Transverse colon (tissue), 3 donors: Measurements from ENCODE around the gene MEN1.

Experiments used
- POLR2A ChIP-seq: fragments of 450-650 bp; IDR thresholded peaks from one replicate; pipeline ENCODE4 v1.6.1; 2016; ENCODE audit warnings: antibody characterized with exemption, mild to moderate bottlenecking, moderate library complexity
- POLR2AphosphoS5 ChIP-seq, 3 donors: sonication (generic); formaldehyde crosslinking; IDR thresholded peaks; one replicate each; pipeline ENCODE4 v1.6.1; 2016; ENCODE audit warnings: antibody characterized with exemption in 3 of 3

DNA sequence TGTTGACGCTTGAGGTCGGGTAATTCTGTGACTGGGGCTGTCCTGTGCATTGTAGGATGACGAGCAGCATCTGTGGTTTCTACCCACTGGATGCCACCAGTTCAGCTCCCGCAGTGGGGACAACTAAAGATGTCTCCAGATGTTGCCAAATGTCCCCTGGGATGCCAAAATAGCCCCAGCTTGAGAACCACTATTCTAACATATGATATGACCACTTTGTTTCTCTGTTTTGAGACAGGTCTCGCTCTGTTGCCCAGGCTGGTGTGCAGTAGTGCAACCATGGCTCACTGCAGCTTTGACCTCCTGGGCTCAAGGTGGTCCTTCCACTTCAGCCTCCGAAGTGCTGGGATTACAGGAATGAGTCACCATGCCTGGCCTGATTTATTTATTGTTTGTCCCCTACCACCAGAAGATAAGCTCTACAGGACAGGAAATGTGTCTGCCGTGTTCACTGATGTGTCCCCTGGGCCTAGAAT is 4.4 kb upstream of the MEN1 start:
- TF ChIP-seq POLR2AphosphoS5 (IDR thresholded peaks at IDR 0.05) (no peak), POLR2A (no peak)
